Inflammatory macrophage treated with lipopolysaccharide for 4 hours (primary cell): ENCODE measurements around the gene DBN1.

Experiments
- DNase-seq: peaks from one replicate; pipeline ENCODE4 v3.0.0-alpha.2; 2020

The DBN1 gene

GRCh38 chr5:177440990-177441780 is 32.2 kb downstream of the DBN1 start:
- DNase-seq: no peak

- DNase-seq: no peak
Observed at GRCh38 chr5:177440211-177440989, 33.0 kb downstream of the DBN1 start.

GRCh38 chr5:177439518-177440053 is 33.8 kb downstream of the DBN1 start:
- DNase-seq: no peak

GRCh38 chr5:177438468-177438867 is 35.0 kb downstream of the DBN1 start:
- no peak for DNase-seq

GRCh38 chr5:177437623-177438022 is 35.8 kb downstream of the DBN1 start:
- no peak for DNase-seq

GRCh38 chr5:177435847-177436536 is 37.4 kb downstream of the DBN1 start:
- DNase-seq: no peak

- DNase-seq: no peak
Observed at GRCh38 chr5:177434942-177435738, 38.3 kb downstream of the DBN1 start.

- DNase-seq: no peak
Observed at GRCh38 chr5:177434437-177434836, 39.0 kb downstream of the DBN1 start.

GRCh38 chr5:177433658-177434217 is 39.7 kb downstream of the DBN1 start:
- DNase-seq: no peak

- no peak for DNase-seq
Observed at GRCh38 chr5:177432839-177433657, 40.4 kb downstream of the DBN1 start.

GRCh38 chr5:177432143-177432838 is 41.1 kb downstream of the DBN1 start:
- no peak for DNase-seq

- peak; percentile 33 for DNase-seq
Observed at GRCh38 chr5:177431317-177432142, 41.9 kb downstream of the DBN1 start.

GRCh38 chr5:177430972-177431316 is 42.5 kb downstream of the DBN1 start:
- no peak for DNase-seq

GRCh38 chr5:177430140-177430951 is 43.1 kb downstream of the DBN1 start:
- DNase-seq: no peak

GRCh38 chr5:177429248-177430040 is 44.0 kb downstream of the DBN1 start:
- DNase-seq: peak; percentile 98

- DNase-seq: peak; percentile 12
Observed at GRCh38 chr5:177428574-177429217, 44.7 kb downstream of the DBN1 start.

- peak; percentile 65 for DNase-seq
Observed at GRCh38 chr5:177427919-177428573, 45.4 kb downstream of the DBN1 start.
